ENCODE data around the gene DNAAF8. TPM values are rescaled to one million over a fixed set of nuclear protein-coding genes. Genes with fewer than 3 reads are reported as not detected.

The DNAAF8 gene
- total and polyA plus RNA-seq, 4 donors, result 4.3 to 11.3 (median 5.0) TPM

- Histone ChIP-seq H3K27ac (ENCODE audit: low read depth in 1 of 2, low read length in 1 of 2) (no peak overlapping the region), H3K4me1 (ENCODE audit: control insufficient read depth in 5 of 5, insufficient read depth in 5 of 5, low read length in 5 of 5) (no peaks in the 10 kb centered on the region), H3K9ac (ENCODE audit: insufficient read depth in 1 of 2, low read length in 2 of 2) (no peak overlapping the region), H3K27me3 (ENCODE audit: control insufficient read depth in 3 of 3, insufficient read depth in 3 of 3, low read length in 2 of 3) (no peaks in the 10 kb centered on the region), H3K4me3 (no peak overlapping the region), H3K36me3 (ENCODE audit: control insufficient read depth in 4 of 4, insufficient read depth in 4 of 4, low read length in 4 of 4) (peaks cover 0 to 12% (median 5%) of the 10 kb centered on the region in 4 donors), H3K9me3 (ENCODE audit: control insufficient read depth in 4 of 4, insufficient read depth in 3 of 4, low read length in 3 of 4) (no peaks in the 10 kb centered on the region)
- 80 to 86% methylated on average over 13 of the region's 13 CpGs for WGBS, 2 donors
- no peak for TF ChIP-seq CTCF (IDR thresholded peaks at IDR 0.05; ENCODE audit: control extremely low read depth, extremely low read depth)
- no peak for DNase-seq
- ATAC-seq (ENCODE audit: insufficient read depth, low FRiP score), result no peak
Measured at GRCh38 chr16:4792951-4793513, 58.7 kb downstream of the DNAAF8 start.

GRCh38 chr16:4795181-4795827, 61.0 kb downstream of the DNAAF8 start, which contains the start of gene SMIM22:
Gene SMIM22, plus strand, starts transcription at chr16:4795369. Its CDS starts 366 bp downstream, at chr16:4795735.
- Histone ChIP-seq H3K4me1 (ENCODE audit: control insufficient read depth in 5 of 5, insufficient read depth in 5 of 5, low read length in 5 of 5) (no peaks in the 10 kb centered on the region), H3K27ac (ENCODE audit: low read depth in 1 of 2, low read length in 1 of 2) (no peak within 1 kb of the TSS), H3K9me3 (ENCODE audit: control insufficient read depth in 4 of 4, insufficient read depth in 3 of 4, low read length in 3 of 4) (no peaks in the 10 kb centered on the region), H3K4me3 (peak within 1 kb of the TSS; percentile 12), H3K9ac (ENCODE audit: insufficient read depth in 1 of 2, low read length in 2 of 2) (no peak within 1 kb of the TSS), H3K36me3 (ENCODE audit: control insufficient read depth in 4 of 4, insufficient read depth in 4 of 4, low read length in 4 of 4) (peaks cover 0 to 22% (median 12%) of the 10 kb centered on the region in 4 donors), H3K27me3 (ENCODE audit: control insufficient read depth in 3 of 3, insufficient read depth in 3 of 3, low read length in 2 of 3) (no peaks in the 10 kb centered on the region)
- no peak for TF ChIP-seq CTCF (IDR thresholded peaks at IDR 0.05; ENCODE audit: control extremely low read depth, extremely low read depth)
- DNase-seq, result peak in 1 of 3 donors; percentile 35
- 70 to 81% methylated on average over 14 of the region's 14 CpGs for WGBS, 2 donors
- peak; percentile 63 for ATAC-seq (ENCODE audit: insufficient read depth, low FRiP score)

GRCh38 chr16:4795828-4796572, 61.7 kb downstream of the DNAAF8 start:
- peak overlapping the region; percentile 12 for H3K4me3 ChIP-seq
- DNase-seq (no peak), ATAC-seq (ENCODE audit: insufficient read depth, low FRiP score) (no peak)
- WGBS, 2 donors, result 93 to 96% methylated on average over 29 to 30 of the region's 30 CpGs
- no peak for TF ChIP-seq CTCF (IDR thresholded peaks at IDR 0.05; ENCODE audit: control extremely low read depth, extremely low read depth)
- H3K9me3 ChIP-seq (ENCODE audit: control insufficient read depth in 4 of 4, insufficient read depth in 3 of 4, low read length in 3 of 4), result no peaks in the 10 kb centered on the region
- H3K27ac ChIP-seq (ENCODE audit: low read depth in 1 of 2, low read length in 1 of 2), result no peak overlapping the region
- H3K4me1 ChIP-seq (ENCODE audit: control insufficient read depth in 5 of 5, insufficient read depth in 5 of 5, low read length in 5 of 5), result peaks cover 0 to 5% (median 0%) of the 10 kb centered on the region in 5 donors
- H3K9ac ChIP-seq (ENCODE audit: insufficient read depth in 1 of 2, low read length in 2 of 2), result no peak overlapping the region
- H3K27me3 ChIP-seq (ENCODE audit: control insufficient read depth in 3 of 3, insufficient read depth in 3 of 3, low read length in 2 of 3), result no peaks in the 10 kb centered on the region
- peaks cover 0 to 22% (median 12%) of the 10 kb centered on the region in 4 donors for H3K36me3 ChIP-seq (ENCODE audit: control insufficient read depth in 4 of 4, insufficient read depth in 4 of 4, low read length in 4 of 4)

All from lung (tissue), 12 donors.